Measurements from ENCODE around the gene SMPDL3A.
A peak's percentile ranks its signal among the peaks of the same experiment; 100 is the strongest.

Gene SMPDL3A

DNA sequence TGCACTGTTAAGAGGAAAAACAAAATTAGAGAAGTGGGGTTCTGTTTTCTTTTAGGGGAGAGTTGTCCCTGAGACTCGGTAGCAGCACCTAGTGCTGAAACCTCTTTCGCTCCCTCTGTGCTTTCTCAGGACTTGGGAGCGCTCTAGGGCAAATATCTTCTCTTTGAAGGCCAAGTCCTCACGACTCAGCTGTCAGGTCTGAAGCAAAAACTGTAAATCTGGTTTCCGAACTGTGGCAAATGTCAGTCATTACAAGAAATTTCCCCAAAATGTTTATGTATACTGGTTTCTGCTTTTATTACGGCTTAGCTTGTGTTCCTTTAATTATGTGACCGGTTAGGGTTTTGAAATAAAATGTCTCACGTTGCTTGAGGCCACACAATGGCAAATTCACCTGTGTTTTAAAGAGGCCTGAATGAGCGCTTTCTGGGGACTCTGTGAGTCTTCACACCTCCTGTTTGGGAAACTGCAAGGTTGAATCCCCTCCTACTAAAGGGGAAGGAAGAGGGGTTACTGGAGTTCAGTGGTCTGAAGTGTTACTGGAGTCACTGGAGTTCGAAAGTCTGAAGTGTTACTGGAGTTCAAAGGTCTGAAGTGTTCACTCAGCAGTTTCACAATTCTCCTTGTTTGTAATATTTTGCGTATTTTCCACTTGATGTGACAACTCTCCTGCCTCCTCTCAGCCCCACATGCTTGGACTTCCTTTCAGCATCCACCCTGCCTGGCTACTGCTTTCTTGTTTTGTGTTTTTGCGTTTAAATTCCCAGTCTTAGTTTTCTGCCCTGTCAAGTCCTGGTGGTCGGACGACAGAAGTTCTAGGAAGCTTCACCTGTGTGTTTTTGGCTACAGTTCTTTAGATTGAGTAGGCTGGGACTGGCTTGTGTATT, 1.6 kb downstream of the SMPDL3A start:
- WGBS, 2 donors (ENCODE audit: extremely low coverage in 2 of 2, insufficient read length in 2 of 2, insufficient replicate concordance in 1 of 2) = no CpG with 5 or more reads among the region's 14 CpGs
- Histone ChIP-seq H4K8ac (ENCODE audit: low read depth, low read length) (no peak overlapping the region), H3K9ac (ENCODE audit: low read depth, low read length, poor library complexity) (no peak overlapping the region), H2BK12ac (ENCODE audit: low read length) (no peak overlapping the region), H2BK15ac (ENCODE audit: low read length) (no peak overlapping the region), H3K23ac (ENCODE audit: low read depth, low read length, poor library complexity) (no peak overlapping the region), H3K4me2 (ENCODE audit: insufficient read depth, low read length, poor library complexity, severe bottlenecking) (peak overlapping the region; percentile 89), H4K91ac (ENCODE audit: low read depth, low read length, poor library complexity) (no peak overlapping the region), H3K18ac (ENCODE audit: low read length) (no peak overlapping the region), H3K4me1 (ENCODE audit: control insufficient read depth in 2 of 2, insufficient read depth in 1 of 2, low read depth in 1 of 2, low read length in 2 of 2) (peaks cover 8 to 15% of the 10 kb centered on the region in 2 donors), H3K4me3 (ENCODE audit: low read length in 2 of 2) (peak overlapping the region in 1 of 2 donors; percentile 88), H3K4ac (ENCODE audit: low read length) (no peak overlapping the region), H3K27ac (replicated peaks; ENCODE audit: low read length) (no peak overlapping the region), H3K36me3 (replicated peaks in 1 of 2; ENCODE audit: control insufficient read depth in 2 of 2, insufficient read depth in 2 of 2, low read length in 2 of 2) (no peaks in the 10 kb centered on the region), H2AK5ac (ENCODE audit: low read depth, low read length) (no peak overlapping the region), H3K27me3 (ENCODE audit: control insufficient read depth in 3 of 3, insufficient read depth in 3 of 3, low read depth in 1 of 3, low read length in 3 of 3) (no peaks in the 10 kb centered on the region), H2BK5ac (ENCODE audit: low read length) (no peak overlapping the region), H3K9me3 (replicated peaks in 1 of 2; ENCODE audit: control insufficient read depth in 2 of 2, insufficient read depth in 1 of 2, low read depth in 1 of 2, low read length in 2 of 2) (no peaks in the 10 kb centered on the region), H2AFZ (ENCODE audit: low read length) (peak overlapping the region; percentile 94), H2BK120ac (ENCODE audit: low read depth, low read length) (no peak overlapping the region), H3K79me1 (ENCODE audit: low read depth, low read length) (no peaks in the 10 kb centered on the region), H3K14ac (ENCODE audit: low read length) (no peak overlapping the region)
- no peak for DNase-seq (ENCODE audit: low spot score)

DNA sequence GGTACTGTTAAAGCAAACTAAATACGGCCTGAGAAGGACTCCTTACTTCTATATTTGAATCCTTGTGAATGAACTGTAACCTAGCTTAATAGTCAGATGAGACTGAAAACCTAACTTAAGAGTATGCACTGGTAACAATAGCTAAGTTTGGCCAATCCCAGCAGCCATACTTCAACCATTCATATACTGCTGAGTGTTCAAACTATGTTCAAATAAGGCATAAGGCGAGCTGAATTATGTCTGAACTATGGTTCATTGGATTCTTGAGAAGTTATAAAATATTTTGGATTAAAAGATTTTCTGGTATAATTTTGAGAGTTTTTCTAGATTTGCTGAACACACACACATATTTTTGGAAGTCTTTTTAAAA, 2.2 kb downstream of the SMPDL3A start:
- Histone ChIP-seq H3K23ac (ENCODE audit: low read depth, low read length, poor library complexity) (no peak overlapping the region), H2BK12ac (ENCODE audit: low read length) (no peak overlapping the region), H2BK5ac (ENCODE audit: low read length) (no peak overlapping the region), H3K9me3 (replicated peaks in 1 of 2; ENCODE audit: control insufficient read depth in 2 of 2, insufficient read depth in 1 of 2, low read depth in 1 of 2, low read length in 2 of 2) (no peaks in the 10 kb centered on the region), H3K4me3 (ENCODE audit: low read length in 2 of 2) (no peak overlapping the region), H3K4me1 (ENCODE audit: control insufficient read depth in 2 of 2, insufficient read depth in 1 of 2, low read depth in 1 of 2, low read length in 2 of 2) (peaks cover 7 to 10% of the 10 kb centered on the region in 2 donors), H4K91ac (ENCODE audit: low read depth, low read length, poor library complexity) (no peak overlapping the region), H3K27ac (replicated peaks; ENCODE audit: low read length) (no peak overlapping the region), H3K4me2 (ENCODE audit: insufficient read depth, low read length, poor library complexity, severe bottlenecking) (no peak overlapping the region), H3K14ac (ENCODE audit: low read length) (no peak overlapping the region), H3K79me1 (ENCODE audit: low read depth, low read length) (no peaks in the 10 kb centered on the region), H2AFZ (ENCODE audit: low read length) (peak overlapping the region; percentile 94), H2AK5ac (ENCODE audit: low read depth, low read length) (no peak overlapping the region), H4K8ac (ENCODE audit: low read depth, low read length) (no peak overlapping the region), H3K27me3 (ENCODE audit: control insufficient read depth in 3 of 3, insufficient read depth in 3 of 3, low read depth in 1 of 3, low read length in 3 of 3) (no peaks in the 10 kb centered on the region), H3K18ac (ENCODE audit: low read length) (no peak overlapping the region), H3K4ac (ENCODE audit: low read length) (no peak overlapping the region), H2BK120ac (ENCODE audit: low read depth, low read length) (no peak overlapping the region), H3K9ac (ENCODE audit: low read depth, low read length, poor library complexity) (no peak overlapping the region), H2BK15ac (ENCODE audit: low read length) (no peak overlapping the region), H3K36me3 (replicated peaks in 1 of 2; ENCODE audit: control insufficient read depth in 2 of 2, insufficient read depth in 2 of 2, low read length in 2 of 2) (no peaks in the 10 kb centered on the region)
- DNase-seq (ENCODE audit: low spot score) = no peak
- no CpG with 5 or more reads among the region's 2 CpGs for WGBS, 2 donors (ENCODE audit: extremely low coverage in 2 of 2, insufficient read length in 2 of 2, insufficient replicate concordance in 1 of 2)

DNA sequence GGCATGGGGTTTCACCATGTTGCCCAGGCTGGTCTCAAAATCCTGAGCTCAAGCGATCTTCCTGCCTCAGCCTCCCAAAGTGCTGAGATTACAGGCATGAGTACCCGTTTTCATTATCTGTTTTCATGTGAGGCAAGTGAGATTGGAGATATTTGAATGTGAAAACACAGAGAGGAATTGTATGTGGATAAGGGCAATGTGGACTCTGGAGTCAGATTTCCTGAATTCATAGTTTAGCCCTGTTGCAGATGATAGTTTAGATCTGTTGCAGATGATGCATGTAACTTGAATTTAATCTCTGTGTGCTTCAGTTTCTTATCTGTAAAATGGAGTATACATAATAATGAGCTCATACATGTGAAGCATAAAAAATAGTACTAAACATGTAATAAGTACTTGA, 3.7 kb downstream of the SMPDL3A start:
- H2AK5ac ChIP-seq (ENCODE audit: low read depth, low read length) = no peak overlapping the region
- H4K91ac ChIP-seq (ENCODE audit: low read depth, low read length, poor library complexity) = no peak overlapping the region
- no peak overlapping the region for H2BK120ac ChIP-seq (ENCODE audit: low read depth, low read length)
- no peak overlapping the region for H3K4me2 ChIP-seq (ENCODE audit: insufficient read depth, low read length, poor library complexity, severe bottlenecking)
- no peak overlapping the region for H3K18ac ChIP-seq (ENCODE audit: low read length)
- no peak overlapping the region for H4K8ac ChIP-seq (ENCODE audit: low read depth, low read length)
- H3K27me3 ChIP-seq (ENCODE audit: control insufficient read depth in 3 of 3, insufficient read depth in 3 of 3, low read depth in 1 of 3, low read length in 3 of 3) = no peaks in the 10 kb centered on the region
- H3K4me3 ChIP-seq (ENCODE audit: low read length in 2 of 2) = no peak overlapping the region
- no peak overlapping the region for H3K4ac ChIP-seq (ENCODE audit: low read length)
- no peak overlapping the region for H3K9ac ChIP-seq (ENCODE audit: low read depth, low read length, poor library complexity)
- H3K27ac ChIP-seq (replicated peaks; ENCODE audit: low read length) = no peak overlapping the region
- H2BK15ac ChIP-seq (ENCODE audit: low read length) = no peak overlapping the region
- no peak overlapping the region for H2BK5ac ChIP-seq (ENCODE audit: low read length)
- H3K36me3 ChIP-seq (replicated peaks in 1 of 2; ENCODE audit: control insufficient read depth in 2 of 2, insufficient read depth in 2 of 2, low read length in 2 of 2) = no peaks in the 10 kb centered on the region
- H2BK12ac ChIP-seq (ENCODE audit: low read length) = no peak overlapping the region
- peaks cover 7 to 8% of the 10 kb centered on the region in 2 donors for H3K4me1 ChIP-seq (ENCODE audit: control insufficient read depth in 2 of 2, insufficient read depth in 1 of 2, low read depth in 1 of 2, low read length in 2 of 2)
- no CpG with 5 or more reads among the region's 2 CpGs for WGBS, 2 donors (ENCODE audit: extremely low coverage in 2 of 2, insufficient read length in 2 of 2, insufficient replicate concordance in 1 of 2)
- H3K79me1 ChIP-seq (ENCODE audit: low read depth, low read length) = no peaks in the 10 kb centered on the region
- H2AFZ ChIP-seq (ENCODE audit: low read length) = no peak overlapping the region
- no peaks in the 10 kb centered on the region for H3K9me3 ChIP-seq (replicated peaks in 1 of 2; ENCODE audit: control insufficient read depth in 2 of 2, insufficient read depth in 1 of 2, low read depth in 1 of 2, low read length in 2 of 2)
- no peak overlapping the region for H3K14ac ChIP-seq (ENCODE audit: low read length)
- H3K23ac ChIP-seq (ENCODE audit: low read depth, low read length, poor library complexity) = no peak overlapping the region
- DNase-seq (ENCODE audit: low spot score) = no peak

DNA sequence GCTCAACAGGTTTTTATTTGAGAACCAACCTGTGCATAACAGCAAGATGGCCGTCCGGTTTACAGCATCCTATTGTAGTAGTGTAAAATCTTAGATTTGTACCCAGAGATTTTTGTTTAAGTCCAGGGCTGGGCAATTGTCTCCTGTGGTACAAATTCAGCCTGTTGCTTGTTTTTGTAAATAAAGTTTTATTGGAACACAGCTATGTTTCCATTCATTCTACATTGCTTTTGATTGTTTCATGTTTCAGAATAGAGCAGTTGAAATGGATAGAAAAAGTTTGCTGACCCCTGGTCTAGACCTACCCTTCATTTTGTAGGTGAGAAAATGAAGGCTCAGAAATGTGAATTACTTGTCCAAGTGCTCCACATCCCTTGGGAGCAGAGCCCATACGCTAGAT, 8.5 kb downstream of the SMPDL3A start:
- Histone ChIP-seq H3K27me3 (ENCODE audit: control insufficient read depth in 3 of 3, insufficient read depth in 3 of 3, low read depth in 1 of 3, low read length in 3 of 3) (no peaks in the 10 kb centered on the region), H3K4me1 (ENCODE audit: control insufficient read depth in 2 of 2, insufficient read depth in 1 of 2, low read depth in 1 of 2, low read length in 2 of 2) (peaks cover 0 to 2% of the 10 kb centered on the region in 2 donors), H3K23ac (ENCODE audit: low read depth, low read length, poor library complexity) (no peak overlapping the region), H2AK5ac (ENCODE audit: low read depth, low read length) (no peak overlapping the region), H2BK5ac (ENCODE audit: low read length) (no peak overlapping the region), H4K91ac (ENCODE audit: low read depth, low read length, poor library complexity) (no peak overlapping the region), H2AFZ (ENCODE audit: low read length) (no peak overlapping the region), H3K36me3 (replicated peaks in 1 of 2; ENCODE audit: control insufficient read depth in 2 of 2, insufficient read depth in 2 of 2, low read length in 2 of 2) (no peaks in the 10 kb centered on the region), H3K4ac (ENCODE audit: low read length) (no peak overlapping the region), H3K14ac (ENCODE audit: low read length) (no peak overlapping the region), H3K27ac (replicated peaks; ENCODE audit: low read length) (no peak overlapping the region), H3K4me2 (ENCODE audit: insufficient read depth, low read length, poor library complexity, severe bottlenecking) (no peak overlapping the region), H2BK120ac (ENCODE audit: low read depth, low read length) (no peak overlapping the region), H3K4me3 (ENCODE audit: low read length in 2 of 2) (no peak overlapping the region), H3K9ac (ENCODE audit: low read depth, low read length, poor library complexity) (no peak overlapping the region), H3K18ac (ENCODE audit: low read length) (no peak overlapping the region), H2BK15ac (ENCODE audit: low read length) (no peak overlapping the region), H3K79me1 (ENCODE audit: low read depth, low read length) (no peaks in the 10 kb centered on the region), H2BK12ac (ENCODE audit: low read length) (no peak overlapping the region), H3K9me3 (replicated peaks in 1 of 2; ENCODE audit: control insufficient read depth in 2 of 2, insufficient read depth in 1 of 2, low read depth in 1 of 2, low read length in 2 of 2) (no peaks in the 10 kb centered on the region), H4K8ac (ENCODE audit: low read depth, low read length) (no peak overlapping the region)
- no peak for DNase-seq (ENCODE audit: low spot score)
- no CpG with 5 or more reads among the region's 3 CpGs for WGBS, 2 donors (ENCODE audit: extremely low coverage in 2 of 2, insufficient read length in 2 of 2, insufficient replicate concordance in 1 of 2)
